Measurements from ENCODE around the gene GCH1.

GCH1 gene

DNA sequence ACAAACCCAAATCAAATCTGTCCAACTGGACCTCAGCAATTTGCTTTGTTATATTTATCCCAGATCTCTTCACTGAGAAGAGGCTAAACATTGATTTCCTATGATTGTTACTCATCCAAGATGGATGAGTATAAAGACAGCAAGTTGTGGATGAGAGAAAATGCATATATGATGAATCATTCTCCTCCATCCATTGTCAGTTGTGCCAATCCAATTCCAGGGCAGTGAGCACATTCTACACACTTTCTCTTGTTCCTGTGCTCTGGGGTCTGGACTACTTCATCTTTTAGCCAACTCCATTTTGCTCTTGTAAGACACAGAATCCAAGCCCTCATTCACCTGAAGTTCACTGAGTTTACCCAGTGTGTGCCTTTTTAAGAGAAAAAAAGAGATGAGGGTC, 105.7 kb downstream of the GCH1 start:
- DNase-seq, result no peak

DNA sequence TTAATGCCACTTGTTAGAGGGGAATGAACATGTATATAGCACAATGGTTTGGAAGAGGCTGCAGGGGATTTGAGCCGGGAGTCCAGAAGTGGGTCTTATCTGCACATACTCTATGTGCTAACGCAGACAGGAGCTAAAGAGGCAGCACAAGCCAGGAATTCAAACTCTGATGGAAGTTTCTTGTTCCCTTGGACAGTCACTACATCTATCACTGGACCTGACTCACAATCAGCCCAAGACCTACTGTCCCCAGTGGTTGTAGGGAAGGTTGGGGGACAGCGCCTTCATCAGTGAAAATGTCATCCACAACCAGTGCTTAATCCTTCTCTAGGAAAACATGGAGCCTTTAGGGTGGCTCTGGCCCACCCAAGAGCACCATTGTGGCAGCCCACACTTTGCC, 107.8 kb downstream of the GCH1 start:
- DNase-seq, result no peak

- no peak for DNase-seq
Observed at GRCh38 chr14:54794159-54794558, 108.5 kb downstream of the GCH1 start.

- no peak for DNase-seq
Observed at GRCh38 chr14:54792288-54792687, 110.3 kb downstream of the GCH1 start.
